Ascending aorta (tissue), 2 donors: ENCODE measurements around the gene ADGRL3. TPM values are rescaled to one million over a fixed set of nuclear protein-coding genes. Genes with fewer than 3 reads are reported as not detected.
A peak's percentile ranks its signal among the peaks of the same experiment; 100 is the strongest.

Experiments used
- DNase-seq, 2 donors: peaks; one replicate each; pipeline ENCODE4 v3.0.0-alpha.2; 2019; ENCODE audit warnings: low spot score in 2 of 2
- H3K27ac ChIP-seq, 2 donors: fragments of 200-600 bp; sonication (generic); one replicate each; pipeline ENCODE4 v1.5.1; 2016 to 2017; ENCODE audit warnings: mild to moderate bottlenecking in 1 of 2
- H3K27me3 ChIP-seq: fragments of 200-600 bp; sonication (generic); one replicate; pipeline ENCODE4 v1.5.1; 2017
- H3K36me3 ChIP-seq, 2 donors: fragments of 200-600 bp; sonication (generic); one replicate each; pipeline ENCODE4 v1.5.1; 2016
- H3K4me1 ChIP-seq, 2 donors: fragments of 200-600 bp; sonication (generic); one replicate each; pipeline ENCODE4 v1.5.1; 2016 to 2017; ENCODE audit warnings: mild to moderate bottlenecking in 1 of 2
- H3K4me3 ChIP-seq, 2 donors: fragments of 200-600 bp; sonication (generic); one replicate each; pipeline ENCODE4 v1.5.1; 2016 to 2017; ENCODE audit warnings: mild to moderate bottlenecking in 1 of 2
- H3K9me3 ChIP-seq, 2 donors: fragments of 200-600 bp; sonication (generic); one replicate each; pipeline ENCODE4 v1.5.1; 2016
- intact Hi-C: fragments of 100-400 bp; cut with DNase I; formaldehyde crosslinking; loops from one replicate; pipeline ENCODE4 v1.15.1; 2023
- total RNA-seq: library from RNA; depleted of rRNA; stranded (reverse); fragments of >200 nt; gene quantifications from one replicate; pipeline ENCODE4 v1.1.0, GENCODE V29; 2016
- TF ChIP-seq, protein P1 (sequence below), 3 experiments: fragments of 200-600 bp in 2 of 3; fragments of 450-650 bp in 1 of 3; sonication (generic) in 2 of 3; IDR thresholded peaks; one replicate each; pipeline ENCODE4 v1.5.1; 2016 to 2019; ENCODE audit warnings: antibody characterized with exemption in 3 of 3, mild to moderate bottlenecking in 1 of 3, moderate library complexity in 1 of 3

The ADGRL3 gene
- total RNA-seq, 1 donor from 2014 or later, result 22.2 TPM

DNA sequence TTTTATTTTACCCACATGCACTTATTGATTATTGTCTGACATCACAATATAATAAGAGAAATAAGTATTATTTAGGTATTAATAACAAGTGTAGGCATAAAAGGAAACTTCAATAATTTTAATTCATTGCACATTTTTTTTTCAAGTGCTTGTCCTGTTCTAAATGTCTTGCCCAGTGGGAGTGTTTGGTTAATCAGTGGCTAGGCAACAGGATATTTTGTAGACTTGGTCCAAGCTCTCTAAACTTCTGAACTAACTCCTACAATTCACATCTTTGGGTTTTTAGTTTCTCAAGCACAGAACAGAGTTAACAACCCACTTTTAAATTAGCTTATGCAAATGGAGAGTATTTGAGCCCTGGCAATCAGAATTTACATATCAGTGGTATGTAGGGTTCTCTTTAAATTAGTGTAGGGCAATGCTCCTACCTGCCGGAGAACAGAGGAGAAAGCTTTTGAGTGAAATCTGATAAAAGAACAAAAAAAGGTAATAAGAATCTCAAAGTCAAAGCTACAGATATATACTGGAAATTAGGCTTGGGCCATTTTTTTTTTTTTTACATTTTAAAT lies 353.5 kb downstream of the ADGRL3 start:
- DNase-seq, result no peak
- H3K9me3 ChIP-seq, result no peaks in the 10 kb centered on the region
- H3K36me3 ChIP-seq, result no peaks in the 10 kb centered on the region
- H3K27me3 ChIP-seq, result no peaks in the 10 kb centered on the region
- no peaks in the 10 kb centered on the region for H3K4me1 ChIP-seq
- intact Hi-C loops, result no loop called here
- no peak overlapping the region for H3K27ac ChIP-seq
- TF ChIP-seq, protein P1, sequence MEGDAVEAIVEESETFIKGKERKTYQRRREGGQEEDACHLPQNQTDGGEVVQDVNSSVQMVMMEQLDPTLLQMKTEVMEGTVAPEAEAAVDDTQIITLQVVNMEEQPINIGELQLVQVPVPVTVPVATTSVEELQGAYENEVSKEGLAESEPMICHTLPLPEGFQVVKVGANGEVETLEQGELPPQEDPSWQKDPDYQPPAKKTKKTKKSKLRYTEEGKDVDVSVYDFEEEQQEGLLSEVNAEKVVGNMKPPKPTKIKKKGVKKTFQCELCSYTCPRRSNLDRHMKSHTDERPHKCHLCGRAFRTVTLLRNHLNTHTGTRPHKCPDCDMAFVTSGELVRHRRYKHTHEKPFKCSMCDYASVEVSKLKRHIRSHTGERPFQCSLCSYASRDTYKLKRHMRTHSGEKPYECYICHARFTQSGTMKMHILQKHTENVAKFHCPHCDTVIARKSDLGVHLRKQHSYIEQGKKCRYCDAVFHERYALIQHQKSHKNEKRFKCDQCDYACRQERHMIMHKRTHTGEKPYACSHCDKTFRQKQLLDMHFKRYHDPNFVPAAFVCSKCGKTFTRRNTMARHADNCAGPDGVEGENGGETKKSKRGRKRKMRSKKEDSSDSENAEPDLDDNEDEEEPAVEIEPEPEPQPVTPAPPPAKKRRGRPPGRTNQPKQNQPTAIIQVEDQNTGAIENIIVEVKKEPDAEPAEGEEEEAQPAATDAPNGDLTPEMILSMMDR (IDR thresholded peaks at IDR 0.05), result no peak
- H3K4me3 ChIP-seq, result no peak overlapping the region

DNA sequence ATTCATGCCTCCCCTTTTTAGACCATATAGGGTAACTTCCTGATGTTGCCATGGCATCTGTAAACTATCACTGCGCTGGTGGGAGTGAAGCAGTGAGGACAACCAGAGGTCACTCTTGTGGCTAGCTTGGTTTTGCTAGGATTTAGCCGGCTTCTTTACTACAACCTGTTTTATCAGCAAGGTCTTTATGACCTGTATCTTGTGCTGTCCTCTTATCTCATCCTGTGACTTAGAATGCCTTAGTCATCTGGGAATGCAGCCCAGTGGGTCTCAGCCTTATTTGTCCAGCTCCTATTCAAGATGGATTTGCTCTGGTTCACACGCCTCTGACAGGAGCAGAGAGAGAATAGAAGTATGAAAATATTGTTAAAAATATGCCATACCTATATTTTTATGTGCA lies 355.7 kb downstream of the ADGRL3 start:
- no peaks in the 10 kb centered on the region for H3K36me3 ChIP-seq
- intact Hi-C loops, result loop anchor here (1.0 kb wide), 1 partner anchor 44 kb away; no protein-coding TSS in a partner anchor
- H3K9me3 ChIP-seq, result no peaks in the 10 kb centered on the region
- peak overlapping the region in 1 of 2 donors; percentile 48 for H3K27ac ChIP-seq
- H3K4me3 ChIP-seq, result no peak overlapping the region
- no peak for DNase-seq
- no peaks in the 10 kb centered on the region for H3K4me1 ChIP-seq
- no peaks in the 10 kb centered on the region for H3K27me3 ChIP-seq
- TF ChIP-seq, protein P1 (IDR thresholded peaks at IDR 0.05), result no peak

DNA sequence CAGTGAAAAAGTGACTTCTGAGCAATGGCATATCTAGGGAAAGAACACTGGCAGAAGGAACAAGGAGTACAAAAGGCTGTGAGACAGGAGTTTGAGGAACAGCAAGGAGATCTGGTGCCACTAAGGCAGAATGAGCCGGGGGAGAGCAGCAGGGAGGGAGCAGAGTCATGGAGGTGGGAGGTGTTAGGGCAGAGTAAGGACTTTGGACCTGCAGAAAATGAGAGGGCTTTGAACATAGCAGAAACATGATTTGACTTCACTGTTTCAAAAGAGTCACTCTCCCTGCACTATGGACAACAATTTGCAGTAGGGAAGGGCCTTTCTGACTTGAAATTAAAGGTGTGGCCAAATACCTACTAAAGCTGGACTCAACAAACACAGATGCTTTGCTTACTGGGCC lies 356.2 kb downstream of the ADGRL3 start:
- Histone ChIP-seq H3K4me3 (no peak overlapping the region), H3K4me1 (no peaks in the 10 kb centered on the region), H3K9me3 (no peaks in the 10 kb centered on the region), H3K27ac (peak overlapping the region in 1 of 2 donors; percentile 48), H3K36me3 (no peaks in the 10 kb centered on the region), H3K27me3 (no peaks in the 10 kb centered on the region)
- TF ChIP-seq, protein P1 (IDR thresholded peaks at IDR 0.05), result no peak
- DNase-seq, result no peak
- intact Hi-C loops, result loop anchor here (1.0 kb wide), 1 partner anchor 45 kb away; no protein-coding TSS in a partner anchor

DNA sequence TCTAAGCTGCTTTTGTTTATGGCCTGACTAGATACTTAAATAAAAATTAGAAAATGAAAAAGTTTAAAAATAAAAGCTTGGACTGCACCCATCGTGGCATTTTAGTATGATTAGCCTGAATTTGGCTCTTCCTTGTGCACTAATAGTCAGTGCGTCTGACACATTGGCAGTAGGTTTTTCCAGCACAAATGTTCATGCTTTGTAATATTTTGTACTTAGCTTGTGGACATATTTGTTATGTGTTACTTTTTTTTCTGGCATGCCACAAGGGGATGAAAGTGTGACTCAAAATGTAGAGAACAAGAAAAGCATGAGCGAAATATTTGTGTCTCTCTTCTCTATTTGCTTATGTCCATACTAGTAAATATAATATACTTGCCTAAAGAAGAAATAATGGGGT lies 359.3 kb downstream of the ADGRL3 start:
- intact Hi-C loops, result no loop called here
- Histone ChIP-seq H3K4me1 (no peaks in the 10 kb centered on the region), H3K27ac (no peak overlapping the region), H3K27me3 (no peaks in the 10 kb centered on the region), H3K36me3 (no peaks in the 10 kb centered on the region), H3K9me3 (no peaks in the 10 kb centered on the region), H3K4me3 (no peak overlapping the region)
- TF ChIP-seq, protein P1 (IDR thresholded peaks at IDR 0.05), result no peak
- no peak for DNase-seq

DNA sequence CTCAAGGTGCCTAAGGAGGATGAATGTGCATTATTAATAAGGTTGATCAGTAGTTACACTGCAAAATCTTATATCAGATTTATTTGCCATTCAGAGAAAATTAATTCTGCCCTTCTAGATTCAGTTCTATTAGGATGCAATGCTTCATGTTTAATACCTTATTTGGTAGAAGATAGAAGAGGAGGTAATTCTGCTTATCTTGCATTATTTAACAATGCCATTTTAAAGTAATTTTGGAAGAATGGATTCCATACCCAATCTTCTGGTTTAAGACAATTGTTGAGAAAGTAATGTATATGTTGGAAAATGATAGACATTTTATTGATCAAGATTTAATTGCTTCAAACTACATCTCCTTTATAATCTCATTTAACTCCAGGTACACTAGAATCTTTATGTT lies 360.9 kb downstream of the ADGRL3 start:
- Histone ChIP-seq H3K27ac (no peak overlapping the region), H3K4me1 (no peaks in the 10 kb centered on the region), H3K9me3 (no peaks in the 10 kb centered on the region), H3K4me3 (no peak overlapping the region), H3K36me3 (no peaks in the 10 kb centered on the region), H3K27me3 (no peaks in the 10 kb centered on the region)
- DNase-seq, result no peak
- intact Hi-C loops, result no loop called here
- TF ChIP-seq, protein P1 (IDR thresholded peaks at IDR 0.05), result no peak
